NCI-H1048 (cell line): ENCODE data around the gene DPM2.

Source experiments
- DNase-seq: peaks from one replicate; lab custom pipeline; 2025; lab: John Stamatoyannopoulos, UW

The DPM2 gene

DNA sequence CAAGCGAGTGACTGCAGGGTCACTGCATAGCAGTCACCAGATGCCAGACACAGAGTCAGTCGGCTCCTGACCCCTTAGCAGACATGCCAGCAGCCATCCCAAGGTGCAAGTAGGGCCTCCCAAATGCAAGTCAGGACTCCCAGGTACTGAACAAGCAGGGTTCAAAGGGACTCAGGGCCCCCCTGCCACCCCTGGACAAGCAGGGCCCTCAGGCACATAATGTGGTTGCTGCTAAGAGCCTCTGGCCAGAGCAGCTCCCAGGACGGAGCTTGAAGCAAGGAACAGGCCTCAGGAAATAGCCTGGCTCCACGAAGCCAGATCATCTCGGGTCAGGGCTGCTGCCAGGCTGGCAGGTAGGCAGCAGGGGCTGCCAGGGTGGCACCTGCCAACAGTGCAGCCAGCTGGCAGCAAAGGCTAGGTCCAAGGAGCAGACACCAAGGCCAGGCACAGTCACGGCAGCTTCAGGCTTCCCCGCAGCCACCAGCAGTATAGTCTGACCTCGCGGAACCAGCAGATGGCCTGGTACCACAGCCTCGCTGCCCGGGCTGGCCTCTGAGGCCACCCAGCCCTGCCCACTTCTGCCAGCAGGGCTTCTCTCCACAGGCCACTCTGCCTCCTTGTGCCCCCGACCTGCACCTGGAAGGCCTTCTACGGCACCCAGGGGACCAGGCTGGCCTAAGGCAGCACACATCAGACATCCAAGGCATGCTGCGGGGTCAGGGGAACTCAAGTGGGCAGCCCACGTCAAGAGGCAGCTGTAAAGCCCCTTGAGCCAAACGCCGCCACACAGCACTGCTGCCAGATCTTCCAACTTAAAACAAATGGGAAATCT lies 35.7 kb upstream of the DPM2 start:
- DNase-seq = no peak

DNA sequence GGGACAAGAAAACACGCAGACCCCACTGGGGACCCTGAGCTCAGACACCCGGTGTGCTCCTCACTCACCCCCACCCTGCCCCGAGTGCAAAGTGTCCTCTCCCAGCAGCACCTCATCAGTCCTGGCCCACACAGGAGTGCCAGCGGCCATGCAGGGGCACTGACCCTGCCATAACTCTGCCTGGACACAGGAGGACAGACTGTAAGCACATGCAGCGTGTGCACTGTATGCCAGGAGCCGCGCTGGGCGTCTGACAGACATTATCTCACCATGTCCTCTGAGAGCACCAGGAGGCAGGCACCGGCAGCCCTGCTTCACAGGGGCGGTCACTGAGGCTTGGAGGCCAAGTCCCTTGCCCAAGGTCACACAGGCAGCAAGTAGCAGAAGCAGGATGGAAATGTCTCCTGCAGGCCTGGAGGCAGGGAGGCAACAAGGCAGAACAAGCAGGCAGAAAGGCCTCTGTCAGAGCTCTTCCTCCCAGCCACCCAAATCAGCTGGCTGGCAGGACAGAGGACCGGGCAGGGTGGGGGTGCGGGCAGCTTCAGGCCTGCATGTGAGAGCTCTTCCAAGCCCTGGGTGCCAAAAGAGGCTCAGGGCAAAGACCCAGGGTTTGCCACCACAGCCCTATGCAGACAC lies 34.7 kb upstream of the DPM2 start:
- DNase-seq = no peak

DNA sequence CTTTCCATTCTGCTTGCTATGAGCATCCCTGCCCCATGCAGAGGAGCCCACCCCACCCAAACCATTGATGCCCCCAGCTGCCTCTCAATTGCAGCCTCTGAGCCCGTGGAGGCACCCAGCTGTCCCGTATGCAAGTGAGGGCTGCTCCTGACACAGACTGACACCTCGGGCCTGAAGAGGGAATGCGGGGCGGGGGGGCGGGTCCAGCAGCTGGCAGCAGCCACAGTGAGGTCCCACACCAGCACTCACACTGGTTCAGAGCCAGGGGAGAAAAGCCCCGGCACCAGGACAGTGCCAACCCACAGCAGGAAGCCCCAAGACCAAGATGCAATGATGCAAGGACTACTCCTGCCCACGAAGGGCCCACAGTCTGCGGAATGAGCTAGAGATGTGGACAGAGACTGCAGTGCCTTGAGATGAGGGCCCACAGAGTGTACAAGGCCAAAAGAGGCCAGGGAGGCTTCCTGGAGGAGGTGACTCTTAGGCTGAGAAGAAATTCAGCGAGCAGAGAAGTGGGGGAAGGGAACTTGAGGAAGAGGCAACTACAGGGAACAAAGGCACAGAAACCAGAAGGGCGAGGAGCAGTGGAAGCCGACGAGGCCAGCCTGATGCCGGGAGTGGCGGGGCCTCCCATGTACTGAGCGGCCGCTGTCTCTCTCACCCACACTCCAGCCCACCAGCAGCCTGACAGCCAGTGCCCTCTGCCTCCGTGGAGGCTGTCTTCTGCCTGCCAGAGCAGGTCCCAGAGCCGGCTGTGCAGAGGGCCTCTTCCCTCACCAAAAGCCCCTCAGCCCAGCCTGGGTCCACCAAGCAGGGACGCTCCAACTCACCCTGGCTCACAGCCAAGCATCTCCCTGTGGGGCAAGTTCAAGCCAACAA lies 33.9 kb upstream of the DPM2 start:
- no peak for DNase-seq

DNA sequence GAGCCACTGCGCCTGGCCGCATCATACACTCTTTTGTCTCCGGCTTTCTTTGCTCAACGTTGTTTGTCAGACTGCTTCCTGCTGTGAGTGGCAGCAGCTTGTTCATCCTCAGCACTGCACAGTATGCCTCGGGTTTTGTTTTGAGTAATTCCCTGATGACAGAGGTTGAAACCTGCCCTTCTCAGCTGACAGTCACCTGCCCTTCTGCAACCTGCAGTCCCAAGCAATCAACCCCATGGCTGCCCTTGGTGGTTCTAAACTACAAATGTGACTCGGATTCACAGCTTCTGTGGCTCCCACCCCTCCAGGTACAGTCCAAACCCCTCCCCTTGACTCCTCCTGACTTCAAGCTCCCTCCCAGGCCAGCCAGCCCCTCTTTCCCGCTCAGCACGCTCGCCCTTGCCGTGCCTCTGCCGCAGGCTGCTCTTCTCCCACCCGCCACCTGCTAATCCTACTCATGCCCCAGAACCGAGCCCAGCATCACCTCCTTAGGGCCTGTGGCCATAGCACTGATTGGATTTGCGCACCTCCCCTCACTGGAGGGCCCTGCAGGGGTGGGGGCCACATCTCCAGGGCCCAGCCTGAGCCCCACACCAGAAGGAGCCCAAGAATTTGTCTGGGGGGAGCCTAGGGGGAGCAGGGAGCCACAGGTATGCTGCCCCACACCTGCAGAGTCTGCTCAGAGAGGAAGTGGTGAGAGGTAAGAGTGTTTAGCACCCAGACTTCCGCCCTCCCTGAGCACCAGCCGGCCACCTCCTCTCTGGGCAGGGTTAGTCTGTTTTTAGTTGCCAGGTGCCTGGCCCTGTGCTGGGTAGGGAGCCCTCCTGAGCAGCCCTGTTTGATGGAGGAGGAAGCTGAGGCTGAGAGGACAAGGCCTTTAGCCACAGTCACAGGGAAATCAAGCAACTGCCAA lies 33.0 kb upstream of the DPM2 start:
- no peak for DNase-seq

DNA sequence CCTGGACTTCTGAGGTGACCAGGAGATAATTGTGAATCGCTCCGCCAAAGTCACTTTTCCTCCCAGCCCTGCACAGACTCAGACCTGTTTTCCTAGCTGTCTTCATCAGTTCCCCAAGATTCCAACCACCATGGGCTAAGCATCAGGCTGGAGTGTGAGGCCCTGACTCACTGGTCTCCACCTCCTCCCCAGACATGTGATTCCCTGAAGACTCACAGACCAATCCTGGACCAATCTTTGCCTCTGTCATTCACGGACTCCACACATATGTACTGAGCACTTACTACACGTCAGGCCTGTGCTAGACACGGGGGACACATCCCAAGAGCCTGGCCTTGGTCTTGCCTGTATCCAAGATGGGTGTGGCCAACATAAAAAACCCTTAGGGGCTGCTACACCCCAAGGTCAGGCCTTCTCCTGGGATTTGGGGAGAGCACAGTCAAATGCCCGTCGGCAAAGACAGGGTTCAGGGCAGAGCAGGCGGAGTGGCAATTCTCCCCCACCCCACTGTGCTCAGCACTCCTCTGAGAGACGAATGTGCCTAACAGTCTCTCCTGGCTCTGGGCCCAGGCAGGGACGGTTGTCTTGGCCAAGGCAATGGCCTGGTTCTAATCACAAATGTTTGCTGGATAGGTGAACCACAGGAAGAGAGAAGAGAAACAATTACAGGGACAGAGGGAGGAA lies 31.2 kb upstream of the DPM2 start:
- no peak for DNase-seq

DNA sequence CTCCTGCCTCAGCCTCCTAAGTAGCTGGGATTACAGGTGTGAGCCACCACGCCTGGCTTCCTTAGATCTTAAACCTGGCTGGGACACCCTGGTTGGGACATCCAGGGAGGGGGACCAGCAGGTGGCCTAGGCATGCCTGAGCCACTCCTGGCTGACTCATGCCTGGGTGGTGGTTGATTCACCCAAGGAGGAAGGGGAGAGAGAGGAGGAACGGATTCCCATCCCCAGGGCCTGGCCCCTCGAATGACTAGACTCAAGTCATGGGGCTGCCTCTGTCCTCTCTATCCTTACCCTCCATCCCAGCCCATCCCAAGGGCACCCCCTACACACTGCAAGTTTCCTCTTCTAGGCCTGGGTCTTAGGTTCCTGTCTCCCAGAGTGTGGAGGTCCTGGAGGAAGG lies 30.4 kb upstream of the DPM2 start:
- no peak for DNase-seq

DNA sequence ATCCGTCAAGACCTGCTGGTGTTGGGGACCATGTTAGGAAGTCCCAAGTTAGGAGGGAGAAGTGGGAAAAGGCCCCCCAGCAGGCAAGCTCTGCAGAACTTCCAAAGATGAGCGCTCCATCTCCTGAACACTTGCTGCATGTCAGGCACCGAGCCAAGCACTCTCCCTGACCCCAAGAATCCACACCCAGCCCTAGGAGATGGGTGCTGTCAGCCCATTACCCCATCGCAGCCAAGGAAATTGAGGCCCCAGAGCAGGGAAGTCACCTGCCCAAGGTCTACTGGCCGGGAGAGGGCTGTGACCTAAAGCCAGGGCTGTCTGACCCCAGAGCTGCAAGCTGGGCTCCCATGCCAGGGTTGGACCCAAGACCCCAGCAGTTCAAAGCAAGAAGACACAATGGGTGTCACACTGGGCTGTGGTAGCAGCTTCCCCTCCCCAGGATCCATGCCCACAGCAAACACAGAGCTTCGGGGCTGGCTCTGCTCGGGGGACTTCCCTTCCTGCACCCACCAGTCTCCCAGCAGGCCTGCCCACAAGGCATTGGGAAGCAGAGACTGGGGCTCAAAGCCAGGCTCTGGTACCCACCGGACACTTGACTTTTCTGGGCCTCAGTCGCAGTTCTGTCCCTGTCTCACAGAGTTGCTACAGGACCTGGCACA lies 29.6 kb upstream of the DPM2 start:
- no peak for DNase-seq

DNA sequence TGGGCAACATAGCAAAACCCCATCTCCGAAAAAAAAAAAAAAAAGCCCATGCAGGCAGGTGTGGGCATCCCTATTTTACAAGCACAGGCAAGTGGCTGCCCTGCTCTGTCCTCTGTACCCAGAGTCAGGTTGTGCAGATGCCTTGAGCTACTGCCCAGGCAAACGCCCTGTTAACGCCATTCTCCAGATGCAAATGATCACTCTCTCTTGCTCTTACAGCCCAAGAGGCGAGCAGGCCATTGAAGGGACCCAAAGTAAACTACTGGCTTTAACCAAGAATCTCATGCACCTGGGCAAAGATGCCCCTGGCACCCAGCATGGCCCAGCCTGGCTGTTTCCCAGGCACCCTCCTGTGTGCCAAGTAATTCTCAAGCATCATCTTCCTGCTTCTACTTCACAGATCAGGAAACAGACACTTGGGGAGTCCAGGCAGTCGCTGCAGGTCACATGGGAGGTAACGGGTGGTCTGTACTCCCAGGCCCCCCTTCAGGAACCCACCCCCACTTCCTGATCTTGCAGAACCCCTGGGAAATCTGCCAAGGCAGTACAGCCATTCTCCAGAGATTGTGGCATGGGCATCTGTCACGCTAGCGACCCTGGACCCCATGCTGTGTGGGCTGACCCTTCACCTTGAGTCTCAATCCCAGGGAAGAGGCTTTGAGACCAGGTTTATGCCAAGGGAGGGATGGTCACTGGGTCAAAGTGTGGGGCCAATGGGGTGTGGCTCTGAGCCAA lies 28.9 kb upstream of the DPM2 start:
- no peak for DNase-seq

DNA sequence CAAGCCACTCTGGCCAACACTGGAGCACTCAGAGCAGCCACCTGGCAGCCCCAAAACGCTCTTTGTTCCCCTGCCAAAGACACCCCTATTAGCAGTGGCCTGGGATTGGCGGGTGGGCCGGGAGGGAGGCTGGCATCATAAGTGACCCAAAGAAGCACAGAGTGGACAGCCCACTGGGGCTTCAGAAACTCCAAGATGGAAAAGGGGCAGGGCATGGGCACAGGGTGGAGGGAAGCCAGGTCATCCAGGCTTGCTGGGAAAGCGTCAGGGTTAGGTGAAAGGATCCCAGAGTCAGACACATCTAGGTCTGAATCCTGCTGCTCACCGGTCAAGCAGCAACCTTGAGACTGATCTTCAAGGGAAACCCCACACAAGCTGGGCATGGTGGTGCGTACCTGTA lies 28.3 kb upstream of the DPM2 start:
- DNase-seq = no peak

DNA sequence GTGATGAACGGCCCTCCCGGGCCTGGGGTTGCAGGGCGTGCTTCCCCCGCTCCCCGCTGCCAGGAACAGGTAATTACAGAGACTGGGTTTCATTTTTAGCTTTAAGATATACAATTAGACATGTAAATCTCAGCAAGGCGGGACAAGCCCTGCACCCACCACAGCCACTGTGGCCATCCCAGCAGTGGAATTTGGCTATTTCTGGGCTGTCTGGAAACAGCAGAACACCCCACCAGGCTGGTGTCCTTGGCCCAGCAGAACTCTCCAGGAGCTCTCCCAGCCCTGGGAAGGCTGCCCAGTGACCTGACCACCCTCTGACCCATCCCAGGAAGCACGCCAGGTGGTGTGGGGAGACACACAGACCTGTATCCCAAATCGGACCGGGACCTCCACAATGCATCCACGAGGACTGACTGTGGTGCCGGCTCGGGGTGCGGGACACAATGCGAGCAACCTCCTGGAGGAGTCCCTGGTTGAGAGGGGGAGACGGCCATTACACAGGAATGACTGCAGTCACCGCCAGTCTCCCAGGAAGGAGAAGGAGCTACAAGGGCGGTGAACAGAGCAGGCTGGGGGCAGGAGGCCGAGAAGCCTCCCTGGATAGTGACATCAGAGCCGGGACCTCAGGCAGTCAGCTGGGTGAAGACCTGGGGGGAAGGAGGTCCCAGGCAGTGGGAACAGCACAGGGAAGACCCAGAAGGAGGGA lies 25.9 kb upstream of the DPM2 start:
- DNase-seq = no peak

DNA sequence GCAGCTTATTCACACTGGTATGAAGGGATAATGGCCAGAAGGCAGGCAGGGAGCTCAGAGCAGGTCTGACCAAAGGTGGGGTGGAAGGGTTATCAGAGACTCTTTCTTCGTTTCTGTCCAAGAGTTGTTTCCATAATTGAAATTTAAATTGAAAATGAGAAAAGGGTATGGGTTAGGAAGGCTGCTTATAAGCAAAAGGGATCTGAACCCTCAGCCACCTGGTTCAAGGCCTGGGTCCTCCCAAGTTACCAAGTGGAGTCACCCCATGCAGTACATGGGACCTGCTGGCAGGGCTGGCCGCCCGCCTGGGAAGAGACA lies 25.3 kb upstream of the DPM2 start:
- DNase-seq = no peak

DNA sequence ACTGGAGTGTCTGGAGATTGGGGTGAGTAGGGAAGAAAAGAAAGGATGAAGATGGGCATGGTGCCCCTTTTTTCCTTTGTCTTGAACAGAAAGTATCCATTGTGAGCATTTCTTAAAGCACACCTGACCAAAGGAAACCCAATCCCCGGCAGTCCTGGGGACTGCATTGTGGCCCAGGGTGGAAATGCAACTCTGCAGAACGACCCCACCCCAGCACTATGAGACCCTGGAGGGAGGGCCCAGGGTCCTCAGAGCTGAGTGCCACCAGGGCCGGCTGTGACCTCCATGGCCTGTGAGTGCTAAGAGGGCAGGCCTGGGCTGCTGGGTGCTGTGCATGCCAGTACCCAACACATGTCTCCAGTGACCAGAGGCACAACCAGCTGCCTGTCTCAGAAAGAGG lies 24.6 kb upstream of the DPM2 start:
- no peak for DNase-seq

DNA sequence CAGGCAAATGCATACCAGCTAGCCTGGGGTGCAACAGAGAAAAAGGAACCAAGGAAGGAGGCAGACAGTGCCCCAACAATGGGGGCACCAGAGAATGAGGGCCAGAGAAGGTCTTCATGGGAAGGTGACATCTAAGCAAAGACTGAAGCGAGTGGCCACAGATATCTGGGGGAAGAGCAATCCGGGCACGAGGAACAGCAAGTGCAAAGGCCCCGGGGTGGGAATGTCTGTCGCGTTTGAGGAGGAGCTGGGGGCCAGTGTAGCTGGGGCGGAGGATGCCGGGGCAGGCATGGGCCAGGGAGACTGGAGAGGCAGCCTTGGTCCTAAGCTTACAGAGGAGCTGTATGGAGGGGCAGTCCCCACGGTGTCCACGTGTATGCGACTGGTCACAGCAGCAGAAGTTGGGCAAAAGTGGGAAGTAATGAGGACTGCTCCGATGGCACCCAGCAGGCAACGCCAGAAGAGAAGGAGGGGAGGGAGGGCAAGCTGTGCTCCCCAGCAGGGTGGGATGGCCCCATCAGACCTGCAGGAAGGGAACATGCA lies 24.0 kb upstream of the DPM2 start:
- DNase-seq = no peak

DNA sequence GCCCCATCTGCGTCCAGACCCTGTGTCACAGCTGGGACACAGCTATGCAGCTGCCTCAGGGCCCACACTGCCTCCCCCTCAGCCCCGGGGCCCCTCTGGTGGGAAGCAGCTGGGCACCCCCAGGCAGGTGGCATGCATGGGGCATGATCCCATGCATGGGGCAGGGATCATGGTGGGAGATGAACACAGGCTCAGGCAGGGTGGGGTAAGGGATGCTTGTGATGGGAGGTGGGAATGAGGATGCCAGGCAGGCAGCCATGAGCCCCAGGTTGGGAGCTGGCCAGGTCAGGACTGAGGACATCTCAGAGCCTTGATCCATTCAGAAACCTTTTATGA lies 23.5 kb upstream of the DPM2 start:
- no peak for DNase-seq

DNA sequence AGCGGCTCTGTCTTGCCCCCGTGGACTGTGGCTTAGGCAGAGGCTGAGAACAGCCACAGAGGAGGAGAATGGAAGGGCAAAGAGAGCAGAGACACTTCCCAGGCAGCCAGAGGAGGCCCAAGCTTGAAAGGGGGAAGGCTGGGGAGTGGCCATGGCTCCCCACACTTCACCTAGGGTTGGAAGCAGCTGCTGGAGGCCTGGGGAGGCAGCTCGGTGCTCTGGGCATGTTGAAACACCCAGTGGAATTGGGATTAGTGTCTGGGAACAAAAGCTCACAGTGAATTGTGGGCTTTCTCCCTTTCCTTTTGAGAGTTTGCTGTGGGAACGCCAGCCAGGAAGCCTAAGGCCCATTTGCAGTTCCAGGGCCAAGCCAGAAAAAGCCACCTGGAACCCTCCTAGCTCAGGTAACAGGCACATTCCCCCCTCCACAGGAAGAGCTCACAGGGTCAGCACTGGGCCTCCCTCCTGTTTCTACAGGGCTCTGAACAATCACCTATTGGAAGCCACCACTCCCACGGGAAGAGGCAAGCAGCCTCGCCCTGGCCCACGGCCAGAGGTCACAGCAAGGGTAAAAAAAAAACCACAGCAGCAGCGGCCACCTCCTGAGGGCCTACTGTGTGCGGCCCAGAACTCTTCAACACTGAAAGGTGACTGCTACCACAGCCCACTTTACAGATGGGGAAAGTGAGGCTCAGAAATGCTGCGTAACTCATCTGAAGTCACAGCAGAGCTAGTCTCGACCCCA lies 22.9 kb upstream of the DPM2 start:
- DNase-seq = no peak

DNA sequence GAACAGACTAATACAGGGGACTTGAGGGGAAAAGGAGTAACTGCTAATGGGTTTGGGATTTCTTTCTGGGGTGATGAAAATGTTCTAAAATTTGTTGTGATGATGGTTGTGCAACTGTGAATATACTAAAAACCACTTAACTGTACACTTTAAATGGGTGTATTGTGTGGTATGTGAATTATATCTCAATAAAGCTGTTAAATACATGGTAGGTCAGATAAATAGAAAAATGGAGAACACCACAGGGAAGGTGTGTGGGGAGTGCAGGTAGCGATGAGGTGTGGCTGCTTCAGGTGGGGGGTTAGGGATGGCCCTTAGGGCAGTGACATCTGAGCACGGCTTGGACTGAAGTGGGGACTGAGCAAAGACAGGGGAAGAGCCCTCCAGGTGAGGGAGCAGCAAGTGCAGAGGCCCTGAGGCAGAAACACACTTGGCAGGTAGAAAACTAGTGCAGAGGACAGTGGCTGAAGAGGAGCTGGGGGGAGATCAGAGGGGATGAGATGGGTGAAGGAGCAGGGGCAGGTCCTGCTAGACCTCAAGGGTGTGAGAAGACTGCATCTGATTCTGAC lies 22.3 kb upstream of the DPM2 start:
- DNase-seq = no peak

DNA sequence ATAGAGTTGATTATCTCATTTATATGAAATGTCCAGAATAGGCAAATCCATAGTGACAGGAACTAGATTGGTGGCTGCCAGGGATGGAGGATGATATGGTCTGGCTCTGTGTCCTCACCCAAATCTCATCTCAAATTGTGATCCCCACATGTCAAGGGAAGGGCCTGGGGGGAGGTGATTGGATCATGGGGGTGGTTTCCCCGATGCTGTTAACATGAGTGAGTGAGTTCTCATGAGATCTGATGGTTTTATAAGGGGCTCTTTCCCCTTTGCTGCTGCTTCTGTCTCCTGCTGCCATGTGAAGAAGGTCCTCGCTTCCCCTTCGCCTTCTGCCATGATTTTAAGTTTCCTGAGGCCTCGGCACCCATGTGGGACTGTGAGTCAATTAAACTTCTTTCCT lies 21.7 kb upstream of the DPM2 start:
- DNase-seq = no peak

DNA sequence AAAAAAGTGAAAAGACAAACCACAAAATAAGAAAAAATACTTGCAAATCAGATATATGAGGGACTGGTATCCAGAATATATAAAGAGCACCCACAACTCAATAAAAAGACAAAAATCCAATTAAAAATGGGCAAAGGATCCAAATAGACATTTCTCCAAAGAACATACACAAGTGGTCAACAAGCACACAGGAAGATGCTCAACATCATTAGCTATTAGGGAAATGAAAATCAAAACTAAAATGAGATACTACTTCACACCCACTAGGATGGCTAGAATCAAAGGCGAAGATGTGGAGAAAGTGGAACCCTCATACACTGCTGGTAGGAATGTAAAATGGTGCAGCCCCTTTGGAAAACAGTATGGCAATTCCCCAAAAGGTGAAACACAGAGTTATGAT lies 21.1 kb upstream of the DPM2 start:
- DNase-seq = no peak
